Measurements from ENCODE around the gene NUP210L.

The NUP210L gene

GRCh38 chr1:154198756-154199562, 44.1 kb upstream of the NUP210L start (continued):
- TF ChIP-seq ZNF175 (tag by site-specific recombination; IDR thresholded peaks at IDR 0.05) (no peak), SP7 (tag by site-specific recombination; IDR thresholded peaks at IDR 0.05) (0 out of 2 replicates have a peak, but pooled peaks have one; percentile 13)

- TF ChIP-seq ZBTB21 (tag by site-specific recombination; IDR thresholded peaks at IDR 0.05) (no peak), ZNF132 (tag by site-specific recombination; IDR thresholded peaks at IDR 0.05; ENCODE audit: borderline replicate concordance) (no peak), MZF1 (tag by site-specific recombination; IDR thresholded peaks at IDR 0.05; ENCODE audit: borderline replicate concordance) (no peak), ZNF138 (tag by site-specific recombination; IDR thresholded peaks at IDR 0.05; ENCODE audit: borderline replicate concordance) (no peak), ZNF488 (tag by site-specific recombination; IDR thresholded peaks at IDR 0.05) (no peak), ZNF558 (tag by site-specific recombination; IDR thresholded peaks at IDR 0.05) (no peak), ZNF280D (tag by site-specific recombination; IDR thresholded peaks at IDR 0.05) (no peak), ZNF518A (tag by site-specific recombination; conservative IDR thresholded peaks at IDR 0.05; ENCODE audit: low read depth) (no peak), ZNF843 (tag by site-specific recombination; IDR thresholded peaks at IDR 0.05) (no peak), ZNF175 (tag by site-specific recombination; IDR thresholded peaks at IDR 0.05) (no peak)
- Histone ChIP-seq H3K4me3 (ENCODE audit: low read depth, low read length) (no peak overlapping the region), H3K4me1 (ENCODE audit: control insufficient read depth, insufficient read depth, low read length) (peaks cover 6% of the 10 kb centered on the region), H3K9me3 (ENCODE audit: control insufficient read depth, insufficient read depth, low read depth, low read length) (no peaks in the 10 kb centered on the region), H3K36me3 (ENCODE audit: control insufficient read depth in 2 of 2, insufficient read depth in 1 of 2, low read length in 2 of 2) (no peaks in the 10 kb centered on the region), H3K27ac (ENCODE audit: extremely low read depth, low read depth, low read length) (no peak overlapping the region)
- ChIA-PET CTCF (interaction anchor here (1.0 to 2.1 kb wide), 3 partner anchors 9 to 141 kb away, joined by 3 to 12 read pairs (median 7); no protein-coding TSS in a partner anchor), POLR2A (interaction anchor here (1.1 kb wide), 1 partner anchor 201 kb away, joined by 4 read pairs; no protein-coding TSS in a partner anchor)
Observed at GRCh38 chr1:154193821-154194220, 38.9 kb upstream of the NUP210L start.

GRCh38 chr1:154192476-154192875, 37.6 kb upstream of the NUP210L start:
- no peak overlapping the region for H3K27ac ChIP-seq (ENCODE audit: extremely low read depth, low read depth, low read length)
- H3K4me1 ChIP-seq (ENCODE audit: control insufficient read depth, insufficient read depth, low read length) = peaks cover 6% of the 10 kb centered on the region
- ChIA-PET POLR2A (interaction anchor here (1.4 to 2.4 kb wide), 2 partner anchors 10 to 28 kb away, joined by 3 to 7 read pairs; partner anchors contain the start of gene UBAP2L), CTCF (interaction anchor here (0.6 to 2.4 kb wide), 5 partner anchors 79 to 386 kb away, joined by 4 to 12 read pairs (median 7); no protein-coding TSS in a partner anchor)
- no peaks in the 10 kb centered on the region for H3K9me3 ChIP-seq (ENCODE audit: control insufficient read depth, insufficient read depth, low read depth, low read length)
- no peak overlapping the region for H3K4me3 ChIP-seq (ENCODE audit: low read depth, low read length)
- H3K36me3 ChIP-seq (ENCODE audit: control insufficient read depth in 2 of 2, insufficient read depth in 1 of 2, low read length in 2 of 2) = no peaks in the 10 kb centered on the region
- TF ChIP-seq ZNF311 (tag by site-specific recombination; IDR thresholded peaks at IDR 0.05; ENCODE audit: borderline replicate concordance) (no peak), ZNF785 (tag by site-specific recombination; IDR thresholded peaks at IDR 0.05) (no peak), ZNF433 (tag by site-specific recombination; IDR thresholded peaks at IDR 0.05; ENCODE audit: low read depth) (no peak), HOXA7 (CRISPR knock-in tag; IDR thresholded peaks at IDR 0.05; ENCODE audit: borderline replicate concordance) (no peak), ZNF600 (tag by site-specific recombination; IDR thresholded peaks at IDR 0.05) (no peak), ZNF518A (tag by site-specific recombination; conservative IDR thresholded peaks at IDR 0.05; ENCODE audit: low read depth) (no peak)
